Gastroesophageal sphincter (tissue), 3 donors: ENCODE results near the gene FSCN2.

ENCODE experiments used
- CTCF ChIP-seq, 4 experiments: fragments of 200-600 bp in 2 of 4; fragments of 450-650 bp in 2 of 4; sonication (generic) in 1 of 4; IDR thresholded peaks; one replicate each; pipeline ENCODE4 v1.5.1; 2017 to 2019; ENCODE audit warnings: antibody characterized with exemption in 4 of 4, mild to moderate bottlenecking in 2 of 4, moderate library complexity in 2 of 4
- POLR2A ChIP-seq, 2 donors: fragments of 450-650 bp; IDR thresholded peaks; one replicate each; pipeline ENCODE4 v1.6.1; 2017; ENCODE audit warnings: antibody characterized with exemption in 2 of 2, mild to moderate bottlenecking in 2 of 2, moderate library complexity in 1 of 2
- POLR2AphosphoS5 ChIP-seq: sonication (generic); formaldehyde crosslinking; IDR thresholded peaks from one replicate; pipeline ENCODE4 v1.6.1; 2017; ENCODE audit warnings: antibody characterized with exemption

DNA sequence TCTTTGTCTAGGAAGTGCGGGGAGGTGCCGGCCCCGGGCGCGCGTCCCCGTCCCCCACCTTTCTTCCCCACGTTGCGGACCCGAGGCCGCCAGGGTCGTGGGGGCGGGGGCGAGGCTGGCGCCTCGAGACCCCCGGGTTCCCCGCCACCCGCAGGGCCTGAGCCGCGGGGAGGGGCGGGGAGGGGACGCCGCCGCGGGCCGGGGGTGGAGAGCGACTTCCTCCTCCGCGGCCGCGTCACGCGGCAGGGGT is 13.8 kb upstream of the FSCN2 start:
- TF ChIP-seq CTCF (IDR thresholded peaks at IDR 0.05) = no peak
- no peak for TF ChIP-seq POLR2A (IDR thresholded peaks at IDR 0.05)
- no peak for TF ChIP-seq POLR2AphosphoS5
